Measurements from ENCODE around the gene MINK1.
A peak's percentile ranks its signal among the peaks of the same experiment; 100 is the strongest.

Gene MINK1

DNA sequence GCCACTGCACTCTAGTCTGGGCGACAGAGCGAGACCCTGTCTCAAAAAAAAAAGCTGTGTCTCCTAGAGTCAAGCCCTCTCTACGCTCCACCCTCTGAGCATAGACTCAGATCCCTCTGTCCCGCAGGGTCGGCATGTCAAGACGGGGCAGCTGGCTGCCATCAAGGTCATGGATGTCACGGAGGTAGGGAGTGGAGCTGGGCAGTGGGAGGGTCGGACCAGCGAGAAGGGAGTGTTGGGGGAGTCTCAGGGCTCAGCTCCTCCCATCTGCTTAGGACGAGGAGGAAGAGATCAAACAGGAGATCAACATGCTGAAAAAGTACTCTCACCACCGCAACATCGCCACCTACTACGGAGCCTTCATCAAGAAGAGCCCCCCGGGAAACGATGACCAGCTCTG lies 47.7 kb downstream of the MINK1 start:
- no peak overlapping the region for H3K4me3 ChIP-seq (ENCODE audit: low read depth, low read length)
- TF ChIP-seq, protein P1, sequence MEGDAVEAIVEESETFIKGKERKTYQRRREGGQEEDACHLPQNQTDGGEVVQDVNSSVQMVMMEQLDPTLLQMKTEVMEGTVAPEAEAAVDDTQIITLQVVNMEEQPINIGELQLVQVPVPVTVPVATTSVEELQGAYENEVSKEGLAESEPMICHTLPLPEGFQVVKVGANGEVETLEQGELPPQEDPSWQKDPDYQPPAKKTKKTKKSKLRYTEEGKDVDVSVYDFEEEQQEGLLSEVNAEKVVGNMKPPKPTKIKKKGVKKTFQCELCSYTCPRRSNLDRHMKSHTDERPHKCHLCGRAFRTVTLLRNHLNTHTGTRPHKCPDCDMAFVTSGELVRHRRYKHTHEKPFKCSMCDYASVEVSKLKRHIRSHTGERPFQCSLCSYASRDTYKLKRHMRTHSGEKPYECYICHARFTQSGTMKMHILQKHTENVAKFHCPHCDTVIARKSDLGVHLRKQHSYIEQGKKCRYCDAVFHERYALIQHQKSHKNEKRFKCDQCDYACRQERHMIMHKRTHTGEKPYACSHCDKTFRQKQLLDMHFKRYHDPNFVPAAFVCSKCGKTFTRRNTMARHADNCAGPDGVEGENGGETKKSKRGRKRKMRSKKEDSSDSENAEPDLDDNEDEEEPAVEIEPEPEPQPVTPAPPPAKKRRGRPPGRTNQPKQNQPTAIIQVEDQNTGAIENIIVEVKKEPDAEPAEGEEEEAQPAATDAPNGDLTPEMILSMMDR (IDR thresholded peaks at IDR 0.05; ENCODE audit: low read depth, low read length) = no peak
- in situ Hi-C loops (cut with HindIII; ENCODE audit: low sequenced_read_pairs) = no loop called here
- DNase-seq (ENCODE audit: low read depth, low spot score) = no peak

DNA sequence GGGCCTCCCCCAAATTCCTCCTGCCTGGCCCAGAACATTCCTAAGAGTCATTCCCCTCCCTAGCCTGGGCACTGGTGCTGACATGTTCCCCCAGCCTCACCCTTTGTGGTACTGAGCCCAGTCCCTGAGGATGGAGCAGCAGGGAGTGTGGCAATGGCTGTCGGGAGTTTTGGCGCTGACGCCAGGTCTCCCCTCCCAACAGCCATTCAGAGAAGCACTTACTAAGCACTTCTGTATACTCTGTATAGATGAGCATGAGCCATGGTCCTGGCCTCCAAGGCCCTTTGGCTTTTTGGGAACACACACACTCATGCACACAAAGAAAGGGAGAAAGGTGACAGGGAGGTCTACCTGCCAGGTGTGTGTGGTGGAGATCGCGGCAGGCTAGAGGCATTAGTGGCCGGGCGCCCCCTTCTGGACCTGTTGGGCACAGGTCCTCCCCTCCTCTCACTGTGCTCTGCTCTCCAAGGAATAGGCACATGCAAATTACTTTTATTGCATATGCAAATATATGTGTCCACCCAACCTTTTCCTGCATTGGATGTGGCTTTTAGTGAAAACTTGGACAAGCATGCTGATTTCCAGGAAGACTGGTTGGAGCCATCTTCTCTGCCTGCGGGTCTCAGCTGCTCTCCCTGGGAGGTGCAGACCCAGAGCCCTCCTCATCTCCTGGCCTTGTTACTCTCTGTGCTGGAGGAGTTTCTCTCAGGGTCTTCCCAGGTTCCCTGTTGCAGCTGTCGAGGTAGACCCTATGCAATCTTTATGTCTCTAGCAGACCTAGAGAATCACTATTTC lies 48.8 kb downstream of the MINK1 start:
- DNase-seq (ENCODE audit: low read depth, low spot score) = peak; percentile 33
- in situ Hi-C loops (cut with HindIII; ENCODE audit: low sequenced_read_pairs) = no loop called here
- H3K4me3 ChIP-seq (ENCODE audit: low read depth, low read length) = no peak overlapping the region
- TF ChIP-seq, protein P1 (IDR thresholded peaks at IDR 0.05; ENCODE audit: low read depth, low read length) = peak; percentile 86

DNA sequence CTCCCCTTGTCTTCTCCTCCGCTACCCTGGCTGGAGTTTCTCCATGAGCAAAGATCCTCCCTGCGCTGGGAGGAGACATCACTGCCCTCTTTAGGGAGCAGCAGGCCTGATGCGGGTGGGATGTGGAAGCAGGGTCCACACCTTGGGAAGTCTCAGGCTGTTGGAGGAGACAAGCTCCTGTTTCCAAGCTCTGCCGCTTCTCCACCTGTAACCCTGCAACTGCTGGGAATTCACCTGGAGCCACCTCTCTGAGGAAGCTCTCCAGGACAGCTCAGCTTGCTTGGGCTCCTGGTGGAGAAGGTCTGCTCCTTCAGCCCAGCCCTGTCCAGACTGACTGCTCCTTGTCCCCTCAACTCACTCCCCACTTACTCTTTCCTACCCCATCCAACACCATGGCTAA lies 51.3 kb downstream of the MINK1 start:
- DNase-seq (ENCODE audit: low read depth, low spot score) = no peak
- H3K4me3 ChIP-seq (ENCODE audit: low read depth, low read length) = no peak overlapping the region
- TF ChIP-seq, protein P1 (IDR thresholded peaks at IDR 0.05; ENCODE audit: low read depth, low read length) = no peak
- in situ Hi-C loops (cut with HindIII; ENCODE audit: low sequenced_read_pairs) = no loop called here

DNA sequence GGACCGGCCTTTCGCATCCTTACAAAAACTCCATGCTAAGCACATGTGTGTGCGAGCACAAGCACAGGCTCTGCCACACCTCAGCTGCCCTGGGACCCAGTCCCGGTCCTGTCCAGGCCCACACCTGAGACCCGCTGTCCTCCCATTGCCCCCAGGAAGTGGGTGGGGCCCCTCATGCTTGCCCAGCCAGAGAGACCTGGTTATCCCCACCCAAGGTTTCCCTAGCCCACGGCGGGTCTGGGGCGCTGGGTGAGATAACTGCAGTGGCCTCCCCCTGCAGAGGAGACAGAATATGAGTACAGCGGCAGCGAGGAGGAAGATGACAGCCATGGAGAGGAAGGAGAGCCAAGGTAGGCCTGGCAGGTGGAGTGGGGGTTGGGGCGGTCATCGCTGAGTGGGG lies 53.7 kb downstream of the MINK1 start:
- in situ Hi-C loops (cut with HindIII; ENCODE audit: low sequenced_read_pairs) = no loop called here
- TF ChIP-seq, protein P1 (IDR thresholded peaks at IDR 0.05; ENCODE audit: low read depth, low read length) = no peak
- no peak for DNase-seq (ENCODE audit: low read depth, low spot score)
- H3K4me3 ChIP-seq (ENCODE audit: low read depth, low read length) = no peak overlapping the region

DNA sequence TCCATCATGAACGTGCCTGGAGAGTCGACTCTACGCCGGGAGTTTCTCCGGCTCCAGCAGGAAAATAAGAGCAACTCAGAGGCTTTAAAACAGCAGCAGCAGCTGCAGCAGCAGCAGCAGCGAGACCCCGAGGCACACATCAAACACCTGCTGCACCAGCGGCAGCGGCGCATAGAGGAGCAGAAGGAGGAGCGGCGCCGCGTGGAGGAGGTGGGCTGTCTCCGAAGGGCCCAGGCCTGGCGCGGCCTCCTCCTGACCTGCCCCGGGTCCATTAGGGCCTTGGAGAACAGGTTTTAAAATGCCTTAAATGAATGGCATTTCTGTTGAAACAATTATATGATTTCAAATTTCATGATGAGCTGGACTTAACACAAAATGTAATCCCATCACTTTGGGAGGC lies 54.4 kb downstream of the MINK1 start:
- H3K4me3 ChIP-seq (ENCODE audit: low read depth, low read length) = no peak overlapping the region
- in situ Hi-C loops (cut with HindIII; ENCODE audit: low sequenced_read_pairs) = no loop called here
- no peak for DNase-seq (ENCODE audit: low read depth, low spot score)
- TF ChIP-seq, protein P1 (IDR thresholded peaks at IDR 0.05; ENCODE audit: low read depth, low read length) = no peak

DNA sequence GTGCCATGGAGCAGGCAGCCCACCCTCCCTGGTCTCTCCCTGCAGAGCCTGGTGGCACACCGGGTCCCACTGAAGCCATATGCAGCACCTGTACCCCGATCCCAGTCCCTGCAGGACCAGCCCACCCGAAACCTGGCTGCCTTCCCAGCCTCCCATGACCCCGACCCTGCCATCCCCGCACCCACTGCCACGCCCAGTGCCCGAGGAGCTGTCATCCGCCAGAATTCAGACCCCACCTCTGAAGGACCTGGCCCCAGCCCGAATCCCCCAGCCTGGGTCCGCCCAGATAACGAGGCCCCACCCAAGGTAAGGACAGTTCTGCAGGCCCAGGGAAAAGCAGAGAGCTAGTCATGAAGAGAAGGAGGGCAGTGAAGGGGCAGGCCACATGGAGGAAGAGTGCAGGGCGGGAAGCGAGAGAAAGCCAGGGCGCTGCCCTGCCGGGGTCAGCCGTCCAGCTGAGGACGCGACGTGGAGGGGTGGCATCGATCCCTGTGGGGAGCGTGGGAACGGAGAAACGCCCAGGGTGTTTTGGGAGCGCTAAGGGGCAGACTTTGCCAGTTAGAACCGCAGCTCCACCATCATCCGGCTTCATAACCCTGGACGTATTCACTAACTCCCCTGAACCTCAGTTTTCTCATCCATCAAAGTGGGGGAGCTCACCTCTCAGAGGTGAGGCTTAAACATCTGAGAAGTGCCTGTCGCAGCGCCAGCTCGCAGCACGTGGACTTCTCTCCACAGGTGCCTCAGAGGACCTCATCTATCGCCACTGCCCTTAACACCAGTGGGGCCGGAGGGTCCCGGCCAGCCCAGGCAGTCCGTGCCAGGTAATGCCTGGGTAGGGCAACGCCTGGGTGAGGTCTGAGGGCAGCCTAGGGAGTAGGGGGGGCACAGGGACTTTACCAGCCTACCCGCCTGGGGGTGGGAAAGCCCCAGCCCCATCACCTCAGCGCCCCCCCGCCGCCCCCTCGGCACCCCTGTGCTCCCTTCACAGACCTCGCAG lies 58.6 kb downstream of the MINK1 start:
- in situ Hi-C loops (cut with HindIII; ENCODE audit: low sequenced_read_pairs) = no loop called here
- H3K4me3 ChIP-seq (ENCODE audit: low read depth, low read length) = no peak overlapping the region
- TF ChIP-seq, protein P1 (IDR thresholded peaks at IDR 0.05; ENCODE audit: low read depth, low read length) = no peak
- DNase-seq (ENCODE audit: low read depth, low spot score) = no peak

Measured in astrocyte of the spinal cord (primary cell).